GM21576 (cell line): ENCODE measurements around the gene AP1S3.
"Not testable (repeated sequence)": the region's sequence is repeated elsewhere in the genome, so short reads cannot be mapped to it uniquely, and the experiment has no call there.

Experiments used
- ATAC-seq: cut with Tn5 transposase; IDR thresholded peaks from one replicate; pipeline ENCODE4 v1.9.1; 2021; ENCODE audit warnings: mild to moderate bottlenecking, moderate library complexity; ENCODE audit not compliant: unreplicated experiment

Gene AP1S3

GRCh38 chr2:223811757-223812156 lies 25.6 kb downstream of the AP1S3 start:
- ATAC-seq: no peak

GRCh38 chr2:223805008-223805407 lies 32.4 kb downstream of the AP1S3 start:
- ATAC-seq: no peak

GRCh38 chr2:223801736-223802135 lies 35.6 kb downstream of the AP1S3 start:
- no peak for ATAC-seq

GRCh38 chr2:223800908-223801307 lies 36.5 kb downstream of the AP1S3 start:
- no peak for ATAC-seq

GRCh38 chr2:223797811-223798721 lies 39.3 kb downstream of the AP1S3 start:
- peak; percentile 98 for ATAC-seq

- no peak for ATAC-seq
These were observed 40.3 kb downstream of the AP1S3 start for GRCh38 chr2:223797037-223797436.

GRCh38 chr2:223789423-223789822 lies 48.0 kb downstream of the AP1S3 start:
- no peak for ATAC-seq

GRCh38 chr2:223788826-223789225 lies 48.6 kb downstream of the AP1S3 start:
- no peak for ATAC-seq

- ATAC-seq: not testable (repeated sequence)
These were observed 49.3 kb downstream of the AP1S3 start for GRCh38 chr2:223788106-223788505.

GRCh38 chr2:223787358-223787757 lies 50.0 kb downstream of the AP1S3 start:
- ATAC-seq: peak; percentile 23

- peak; percentile 73 for ATAC-seq
These were observed 50.4 kb downstream of the AP1S3 start for GRCh38 chr2:223786943-223787342.

GRCh38 chr2:223786236-223786635 lies 51.1 kb downstream of the AP1S3 start:
- ATAC-seq: no peak

GRCh38 chr2:223784221-223784772 lies 53.1 kb downstream of the AP1S3 start:
- no peak for ATAC-seq

GRCh38 chr2:223782629-223783028 lies 54.8 kb downstream of the AP1S3 start:
- ATAC-seq: no peak

- ATAC-seq: no peak
These were observed 55.8 kb downstream of the AP1S3 start for GRCh38 chr2:223781560-223781959.

- peak; percentile 86 for ATAC-seq
These were observed 57.5 kb downstream of the AP1S3 start for GRCh38 chr2:223779877-223780276.

- no peak for ATAC-seq
These were observed 63.2 kb downstream of the AP1S3 start for GRCh38 chr2:223774193-223774592.

GRCh38 chr2:223772363-223772762 lies 65.0 kb downstream of the AP1S3 start:
- no peak for ATAC-seq

- no peak for ATAC-seq
These were observed 65.9 kb downstream of the AP1S3 start for GRCh38 chr2:223771475-223771874.

GRCh38 chr2:223768179-223768578 lies 69.2 kb downstream of the AP1S3 start:
- ATAC-seq: no peak

- ATAC-seq: no peak
These were observed 70.0 kb downstream of the AP1S3 start for GRCh38 chr2:223767341-223767740.

- no peak for ATAC-seq
These were observed 72.1 kb downstream of the AP1S3 start for GRCh38 chr2:223765221-223765785.
